SK-N-MC (cell line): Measurements from ENCODE around the gene ESYT1.

ENCODE experiments used
- DNase-seq: peaks from one replicate; pipeline ENCODE4 v3.0.0-alpha.2; 2011; ENCODE audit warnings: low read depth, low spot score
- H3K27ac ChIP-seq: fragments of 200-600 bp; sonication (generic); 2 replicates; pipeline ENCODE4 v1.5.1; 2016; ENCODE audit warnings: mixed run types
- H3K36me3 ChIP-seq: fragments of 200-600 bp; sonication (generic); 2 replicates; pipeline ENCODE4 v1.6.1; 2017; ENCODE audit warnings: antibody characterized with exemption, low read length, mixed read lengths; ENCODE audit not compliant: insufficient read depth
- H3K4me3 ChIP-seq: fragments of 200-600 bp; sonication (generic); 2 replicates; pipeline ENCODE4 v1.5.1; 2016
- H3K9ac ChIP-seq: fragments of 200-600 bp; sonication (generic); 2 replicates; pipeline ENCODE4 v1.8.0; 2017; ENCODE audit warnings: mixed run types, mixed read lengths; ENCODE audit not compliant: insufficient read length
- H3K9me3 ChIP-seq: fragments of 200-600 bp; sonication (generic); 2 replicates; pipeline ENCODE4 v1.6.1; 2017; ENCODE audit warnings: low read depth, mild to moderate bottlenecking, antibody characterized with exemption, low read length, moderate library complexity, mixed read lengths
- EZH2 ChIP-seq: fragments of 200-600 bp; sonication (generic); IDR thresholded peaks from one replicate; pipeline ENCODE4 v1.6.1; 2017; ENCODE audit warnings: antibody characterized with exemption
- FOXP2 ChIP-seq: optimal IDR thresholded peaks from 2 replicates; pipeline ENCODE3; 2011; ENCODE audit warnings: mild to moderate bottlenecking, moderate library complexity; ENCODE audit not compliant: insufficient read depth; ENCODE audit errors: extremely low read length, control extremely low read depth
- POLR2AphosphoS5 ChIP-seq: IDR thresholded peaks from 2 replicates; pipeline ENCODE4 v1.6.1; 2012; ENCODE audit warnings: mild to moderate bottlenecking, low read depth, low read length, borderline replicate concordance

ESYT1 gene

GRCh38 chr12:56130876-56131275 lies 2.8 kb downstream of the ESYT1 start:
- Histone ChIP-seq H3K9ac (no peak overlapping the region), H3K36me3 (peaks cover 42% of the 10 kb centered on the region), H3K27ac (no peak overlapping the region), H3K4me3 (no peak overlapping the region), H3K9me3 (no peaks in the 10 kb centered on the region)
- no peak for TF ChIP-seq POLR2AphosphoS5
- TF ChIP-seq EZH2: no peak
- no peak for TF ChIP-seq FOXP2
- DNase-seq: no peak

- Histone ChIP-seq H3K27ac (no peak overlapping the region), H3K4me3 (no peak overlapping the region), H3K36me3 (peaks cover 77% of the 10 kb centered on the region), H3K9ac (no peak overlapping the region), H3K9me3 (no peaks in the 10 kb centered on the region)
- no peak for DNase-seq
- TF ChIP-seq EZH2 (no peak), FOXP2 (no peak), POLR2AphosphoS5 (no peak)
Observed at GRCh38 chr12:56134897-56135296, 6.8 kb downstream of the ESYT1 start.

DNA sequence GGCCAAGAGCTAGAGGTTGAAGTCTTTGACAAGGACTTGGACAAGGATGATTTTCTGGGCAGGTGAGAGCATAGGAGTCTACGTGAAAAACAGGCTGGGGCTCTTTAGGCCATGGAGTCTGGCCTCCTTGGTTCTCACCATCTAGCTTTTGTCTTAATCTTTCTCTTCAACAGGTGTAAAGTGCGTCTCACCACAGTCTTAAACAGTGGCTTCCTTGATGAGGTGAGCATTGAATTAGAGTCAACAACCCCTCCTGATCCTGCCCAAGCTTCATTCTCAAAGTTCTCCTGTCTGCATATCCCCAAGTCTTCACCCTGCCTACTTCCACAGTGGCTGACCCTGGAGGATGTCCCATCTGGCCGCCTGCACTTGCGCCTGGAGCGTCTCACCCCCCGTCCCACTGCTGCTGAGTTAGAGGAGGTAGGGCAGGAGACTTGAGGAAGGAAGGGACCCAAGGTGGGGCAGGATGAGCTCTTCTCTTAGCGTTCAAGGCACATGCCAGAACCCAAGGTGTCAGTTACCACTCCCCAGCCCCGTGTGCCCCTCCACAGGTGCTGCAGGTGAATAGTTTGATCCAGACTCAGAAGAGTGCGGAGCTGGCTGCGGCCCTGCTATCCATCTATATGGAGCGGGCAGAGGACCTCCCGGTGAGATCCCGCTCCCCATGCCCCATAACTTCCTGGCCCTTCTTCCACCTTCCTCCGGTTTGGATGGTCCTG lies 9.9 kb downstream of the ESYT1 start:
- H3K4me3 ChIP-seq: no peak overlapping the region
- no peak overlapping the region for H3K9ac ChIP-seq
- H3K9me3 ChIP-seq: no peaks in the 10 kb centered on the region
- H3K27ac ChIP-seq: no peak overlapping the region
- no peak for DNase-seq
- H3K36me3 ChIP-seq: peaks cover 74% of the 10 kb centered on the region
- no peak for TF ChIP-seq FOXP2
- no peak for TF ChIP-seq POLR2AphosphoS5
- no peak for TF ChIP-seq EZH2

- H3K27ac ChIP-seq: no peak overlapping the region
- DNase-seq: no peak
- peaks cover 70% of the 10 kb centered on the region for H3K36me3 ChIP-seq
- H3K9me3 ChIP-seq: no peaks in the 10 kb centered on the region
- H3K4me3 ChIP-seq: no peak overlapping the region
- TF ChIP-seq POLR2AphosphoS5 (no peak), FOXP2 (no peak), EZH2 (no peak)
- no peak overlapping the region for H3K9ac ChIP-seq
Observed at GRCh38 chr12:56141946-56142784, 14.1 kb downstream of the ESYT1 start.

DNA sequence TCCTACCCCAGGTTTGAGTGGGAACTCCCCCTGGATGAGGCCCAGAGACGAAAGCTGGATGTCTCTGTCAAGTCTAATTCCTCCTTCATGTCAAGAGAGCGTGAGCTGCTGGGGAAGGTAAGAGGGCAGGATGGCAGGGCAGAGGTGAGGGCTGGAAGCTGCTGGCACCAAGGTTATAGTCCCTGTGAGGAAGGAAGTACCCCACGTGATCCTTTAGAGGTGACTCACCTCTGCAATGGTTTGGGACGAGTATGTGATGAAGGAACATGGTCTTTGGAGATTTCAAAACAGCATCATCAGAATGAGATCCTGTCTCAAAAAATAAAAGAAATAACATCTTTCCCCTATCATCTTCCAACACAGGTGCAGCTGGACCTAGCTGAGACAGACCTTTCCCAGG lies 15.2 kb downstream of the ESYT1 start:
- H3K36me3 ChIP-seq: peaks cover 60% of the 10 kb centered on the region
- no peak for DNase-seq
- TF ChIP-seq FOXP2 (no peak), POLR2AphosphoS5 (no peak), EZH2 (no peak)

GRCh38 chr12:56143870-56144269 lies 15.8 kb downstream of the ESYT1 start:
- H3K36me3 ChIP-seq: peaks cover 53% of the 10 kb centered on the region
- H3K9ac ChIP-seq: no peak overlapping the region
- no peaks in the 10 kb centered on the region for H3K9me3 ChIP-seq
- DNase-seq: no peak
- H3K27ac ChIP-seq: no peak overlapping the region
- TF ChIP-seq POLR2AphosphoS5: no peak
- H3K4me3 ChIP-seq: no peak overlapping the region

More for the DNA sequence above, 15.2 kb downstream of the ESYT1 start:
- H3K27ac ChIP-seq: no peak overlapping the region
- no peak overlapping the region for H3K9ac ChIP-seq
- no peak overlapping the region for H3K4me3 ChIP-seq
- H3K9me3 ChIP-seq: no peaks in the 10 kb centered on the region

DNA sequence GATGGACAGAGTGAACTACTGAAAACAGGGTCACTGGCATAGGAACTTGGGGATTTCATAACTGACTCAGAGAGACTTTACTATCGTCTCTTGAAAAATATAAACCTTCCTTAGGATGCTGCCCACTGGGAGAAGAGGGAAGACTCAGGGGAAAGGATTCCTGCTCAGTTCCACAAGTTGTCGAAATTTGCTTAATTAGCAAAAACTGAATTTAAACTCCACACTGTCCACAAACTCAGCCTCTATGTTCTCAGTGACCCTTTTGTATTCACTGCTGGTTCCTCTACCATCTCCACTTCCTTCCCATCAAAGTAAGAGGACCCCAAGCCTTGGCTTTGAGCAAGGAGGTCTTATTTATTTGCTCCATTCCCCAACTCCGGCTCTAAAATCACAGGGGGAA lies 17.1 kb downstream of the ESYT1 start:
- Histone ChIP-seq H3K36me3 (peaks cover 42% of the 10 kb centered on the region; the same call in 1 of the 2 replicates), H3K27ac (no peak overlapping the region), H3K9ac (no peak overlapping the region), H3K4me3 (no peak overlapping the region), H3K9me3 (no peaks in the 10 kb centered on the region)
- DNase-seq: no peak
- TF ChIP-seq FOXP2 (no peak), EZH2 (no peak), POLR2AphosphoS5 (no peak)

DNA sequence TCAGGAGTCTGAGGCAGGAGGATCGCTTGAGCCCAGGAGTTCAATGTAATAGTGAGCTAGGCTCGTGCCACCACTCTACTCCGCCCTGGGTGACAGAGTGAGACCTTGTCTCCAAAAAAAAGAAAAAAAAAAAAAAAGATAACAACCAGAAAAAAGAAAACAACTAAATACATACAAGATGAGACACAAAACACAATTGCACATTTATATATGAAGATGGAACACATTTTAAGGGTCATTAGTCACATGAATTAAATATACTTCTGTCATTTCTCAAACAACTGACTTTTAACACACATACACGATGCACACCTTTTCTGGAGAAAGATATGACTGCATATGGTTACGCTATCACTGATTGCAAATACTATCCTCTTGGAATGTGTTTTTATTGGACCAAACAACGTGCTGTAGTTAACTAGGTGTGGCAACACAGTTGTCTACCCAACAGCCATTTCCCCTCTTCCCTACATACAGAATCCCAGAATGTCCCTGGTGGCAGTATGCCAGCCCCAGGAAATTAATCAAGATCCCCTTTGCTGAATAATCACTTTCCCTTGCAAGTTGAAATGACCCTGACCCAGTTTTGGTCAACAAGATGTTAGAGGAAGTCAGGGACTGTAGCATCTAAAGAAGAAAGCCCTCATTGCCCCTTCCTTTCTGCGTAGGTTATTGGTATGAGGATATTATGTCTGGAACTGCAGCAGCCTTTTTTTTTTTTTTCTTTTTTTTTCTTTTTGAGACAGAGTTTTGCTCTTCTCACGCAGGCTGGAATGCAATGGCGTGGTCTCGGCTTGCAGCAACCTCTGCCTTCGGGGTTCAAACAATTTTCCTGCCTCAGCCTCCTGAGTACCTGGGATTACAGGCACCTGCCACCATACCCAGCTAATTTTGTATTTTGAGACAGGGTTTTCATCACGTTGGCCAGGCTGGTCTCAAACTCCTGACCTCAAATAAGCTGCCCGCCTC lies 18.7 kb downstream of the ESYT1 start:
- Histone ChIP-seq H3K9ac (no peak overlapping the region), H3K4me3 (no peak overlapping the region), H3K9me3 (no peaks in the 10 kb centered on the region), H3K27ac (peak overlapping the region; percentile 42; the same call in 1 of the 2 replicates), H3K36me3 (peaks cover 33% of the 10 kb centered on the region; the same call in 1 of the 2 replicates)
- peak; percentile 22; the same call in 1 of the 2 replicates for TF ChIP-seq POLR2AphosphoS5
- no peak for TF ChIP-seq EZH2
- no peak for DNase-seq
